Tibial artery (tissue), 4 donors: ENCODE data around the gene TPP1.
A peak's percentile ranks its signal among the peaks of the same experiment; 100 is the strongest.

Experiments used
- DNase-seq, 2 donors: peaks; one replicate each; pipeline ENCODE4 v3.0.0-alpha.2; 2019
- H3K27ac ChIP-seq, 2 donors: fragments of 200-600 bp; sonication (generic) in 1 of 2; 1 replicate in 1 of 2; 2 replicates in 1 of 2; pipeline ENCODE4 v1.5.1; 2018 to 2019; ENCODE audit warnings: mild to moderate bottlenecking in 1 of 2
- H3K27me3 ChIP-seq, 2 donors: fragments of 200-600 bp; sonication (generic) in 1 of 2; one replicate each; pipeline versions ENCODE4 v1.5.1 to v1.6.0; 2016 to 2019
- H3K36me3 ChIP-seq, 3 donors: fragments of 200-600 bp; sonication (generic) in 2 of 3; one replicate each; pipeline ENCODE4 v1.5.1; 2016 to 2019; ENCODE audit warnings: mild to moderate bottlenecking in 2 of 3
- H3K4me1 ChIP-seq, 4 donors: fragments of 200-600 bp; sonication (generic) in 2 of 4; 1 replicate in 3 of 4; 2 replicates in 1 of 4; pipeline ENCODE4 v1.5.1; 2016 to 2019
- H3K4me3 ChIP-seq, 2 donors: fragments of 200-600 bp; sonication (generic) in 1 of 2; 1 replicate in 1 of 2; 2 replicates in 1 of 2; pipeline ENCODE4 v1.5.1; 2018 to 2019; ENCODE audit warnings: mild to moderate bottlenecking in 2 of 2
- H3K9me3 ChIP-seq, 3 donors: fragments of 200-600 bp; sonication (generic) in 1 of 3; one replicate each; pipeline ENCODE4 v1.5.1; 2016 to 2019
- CTCF ChIP-seq, 2 experiments: fragments of 200-600 bp in 1 of 2; fragments of 450-650 bp in 1 of 2; IDR thresholded peaks; one replicate each; pipeline ENCODE4 v1.5.1; 2017 to 2019; ENCODE audit warnings: antibody characterized with exemption in 2 of 2, mild to moderate bottlenecking in 1 of 2, moderate library complexity in 1 of 2
- intact Hi-C: fragments of 100-400 bp; cut with DNase I; formaldehyde crosslinking; loops from one replicate; pipeline ENCODE4 v1.15.0; 2023; ENCODE audit warnings: low total_unique reads

TPP1 gene

DNA sequence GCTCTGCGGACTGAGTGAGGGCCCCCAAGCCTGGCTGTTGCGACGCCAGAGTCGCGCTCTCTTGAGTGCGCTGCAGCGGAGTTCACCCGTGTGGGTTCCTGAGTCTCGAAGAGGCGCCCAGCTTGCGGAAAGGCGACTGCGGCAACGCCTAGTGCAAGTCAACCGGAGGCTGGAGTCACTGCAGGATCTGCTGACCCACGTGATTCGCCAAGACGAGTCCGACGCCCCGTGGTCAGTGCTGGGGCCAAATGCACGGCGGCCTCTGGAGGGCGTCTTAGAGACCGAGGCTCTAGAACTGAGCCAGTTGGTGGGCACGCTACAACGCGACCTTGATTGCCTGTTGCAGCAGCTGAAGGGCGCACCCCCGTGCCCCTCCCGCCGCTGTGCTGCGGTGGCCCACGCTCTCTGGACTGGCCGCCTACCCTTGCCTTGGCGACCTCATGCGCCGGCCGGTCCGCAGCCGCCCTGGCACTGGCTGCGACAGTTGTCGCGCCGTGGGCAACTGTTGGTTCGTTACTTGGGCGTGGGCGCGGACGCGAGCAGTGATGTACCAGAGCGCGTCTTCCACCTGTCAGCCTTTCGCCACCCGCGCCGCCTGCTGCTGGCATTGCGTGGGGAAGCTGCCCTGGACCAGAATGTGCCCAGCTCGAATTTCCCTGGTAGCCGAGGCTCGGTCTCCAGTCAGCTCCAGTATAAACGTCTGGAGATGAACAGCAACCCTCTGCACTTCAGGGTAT lies 48.4 kb downstream of the TPP1 start:
- Histone ChIP-seq H3K9me3 (no peaks in the 10 kb centered on the region), H3K36me3 (no peaks in the 10 kb centered on the region), H3K27me3 (no peaks in the 10 kb centered on the region), H3K4me3 (peak overlapping the region in 1 of 2 donors; percentile 16), H3K27ac (no peak overlapping the region), H3K4me1 (peaks cover 0 to 22% (median 14%) of the 10 kb centered on the region in 4 donors)
- TF ChIP-seq CTCF (IDR thresholded peaks at IDR 0.05), result no peak
- intact Hi-C loops, result no loop called here
- DNase-seq, result no peak

GRCh38 chr11:6569706-6570105 lies 49.5 kb downstream of the TPP1 start:
- peaks cover 0 to 22% (median 14%) of the 10 kb centered on the region in 4 donors for H3K4me1 ChIP-seq
- no peak overlapping the region for H3K27ac ChIP-seq
- H3K36me3 ChIP-seq, result no peaks in the 10 kb centered on the region
- no peak for DNase-seq
- no peaks in the 10 kb centered on the region for H3K27me3 ChIP-seq
- H3K9me3 ChIP-seq, result no peaks in the 10 kb centered on the region
- intact Hi-C loops, result no loop called here
- no peak overlapping the region for H3K4me3 ChIP-seq
- no peak for TF ChIP-seq CTCF (IDR thresholded peaks at IDR 0.05)

DNA sequence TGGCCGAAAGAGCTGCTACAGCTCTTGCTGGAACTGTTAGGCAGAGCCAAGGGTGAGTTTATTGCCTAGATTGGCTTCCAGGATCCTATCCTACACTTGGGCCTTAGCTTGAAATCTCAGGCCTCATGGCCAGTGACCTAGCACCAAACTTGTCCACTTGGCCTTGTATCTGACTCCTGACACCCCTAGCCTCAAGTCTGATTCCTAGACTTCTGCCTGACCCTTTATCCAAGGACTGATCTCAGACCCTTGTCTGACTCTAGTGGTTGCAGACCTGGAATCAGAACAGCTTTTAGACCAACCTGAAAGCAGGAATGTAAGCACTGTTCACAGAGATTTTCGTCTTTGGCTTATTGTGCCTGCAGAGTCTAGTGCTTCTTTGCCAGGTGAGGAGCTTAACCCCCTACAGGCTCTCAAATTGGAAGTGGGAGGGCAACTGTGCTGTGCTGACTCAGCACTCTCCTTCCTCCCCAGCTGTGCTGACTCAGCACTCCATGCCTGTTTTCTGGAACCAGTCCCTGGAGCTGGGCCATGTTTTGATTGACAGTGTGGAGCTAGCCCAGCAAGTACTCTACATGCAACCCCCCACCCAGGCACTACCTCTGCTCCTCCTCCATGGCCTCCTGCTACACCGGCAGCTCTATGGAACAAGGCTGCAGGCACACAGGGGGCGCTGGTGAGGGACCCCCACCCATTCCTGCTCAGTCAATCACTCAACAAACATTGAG lies 50.9 kb downstream of the TPP1 start:
- no peak for DNase-seq
- Histone ChIP-seq H3K9me3 (no peaks in the 10 kb centered on the region), H3K4me3 (no peak overlapping the region), H3K27me3 (no peaks in the 10 kb centered on the region), H3K27ac (no peak overlapping the region), H3K4me1 (peaks cover 0 to 22% (median 14%) of the 10 kb centered on the region in 4 donors), H3K36me3 (peaks cover 0 to 7% (median 0%) of the 10 kb centered on the region in 3 donors)
- no peak for TF ChIP-seq CTCF (IDR thresholded peaks at IDR 0.05)
- intact Hi-C loops, result no loop called here

GRCh38 chr11:6567371-6567745 lies 51.9 kb downstream of the TPP1 start:
- no peak for DNase-seq
- H3K9me3 ChIP-seq, result no peaks in the 10 kb centered on the region
- no peaks in the 10 kb centered on the region for H3K27me3 ChIP-seq
- intact Hi-C loops, result no loop called here
- H3K27ac ChIP-seq, result no peak overlapping the region
- no peak overlapping the region for H3K4me3 ChIP-seq
- H3K4me1 ChIP-seq, result peaks cover 0 to 22% (median 14%) of the 10 kb centered on the region in 4 donors
- TF ChIP-seq CTCF (IDR thresholded peaks at IDR 0.05), result no peak
- H3K36me3 ChIP-seq, result peaks cover 0 to 10% (median 0%) of the 10 kb centered on the region in 3 donors

- DNase-seq, result no peak
- peaks cover 0 to 10% (median 0%) of the 10 kb centered on the region in 3 donors for H3K36me3 ChIP-seq
- no peaks in the 10 kb centered on the region for H3K9me3 ChIP-seq
- peaks cover 0 to 17% (median 10%) of the 10 kb centered on the region in 4 donors for H3K4me1 ChIP-seq
- H3K27me3 ChIP-seq, result no peaks in the 10 kb centered on the region
- H3K4me3 ChIP-seq, result no peak overlapping the region
- no peak overlapping the region for H3K27ac ChIP-seq
- intact Hi-C loops, result no loop called here
- no peak for TF ChIP-seq CTCF (IDR thresholded peaks at IDR 0.05)
Observed at GRCh38 chr11:6566704-6567370, 52.4 kb downstream of the TPP1 start.
